Loucy (cell line): ENCODE data around the gene LHFPL3.

Experiments
- H2AFZ ChIP-seq: fragments of 200-600 bp; sonication (generic); 2 replicates; pipeline ENCODE4 v1.6.0; 2016; ENCODE audit warnings: antibody characterized with exemption, mild to moderate bottlenecking, low read length, moderate library complexity
- H3F3A ChIP-seq: fragments of 200-600 bp; 2 replicates; pipeline ENCODE4 v1.6.0; 2016; ENCODE audit warnings: antibody characterized with exemption, low read depth, mild to moderate bottlenecking
- H3K27me3 ChIP-seq: fragments of 200-600 bp; sonication (generic); 2 replicates; pipeline ENCODE4 v1.6.1; 2014; ENCODE audit warnings: low read length, mild to moderate bottlenecking; ENCODE audit not compliant: insufficient read depth, poor library complexity, severe bottlenecking
- H3K36me3 ChIP-seq: fragments of 200-600 bp; sonication (generic); 2 replicates; pipeline ENCODE4 v1.6.1; 2016; ENCODE audit warnings: low read length; ENCODE audit not compliant: insufficient read depth
- H3K4me1 ChIP-seq: fragments of 200-600 bp; sonication (generic); 2 replicates; pipeline ENCODE4 v1.5.1; 2014; ENCODE audit warnings: low read length, mild to moderate bottlenecking; ENCODE audit not compliant: insufficient read depth, poor library complexity, severe bottlenecking
- H3K4me2 ChIP-seq: fragments of 200-600 bp; sonication (generic); 2 replicates; pipeline ENCODE4 v1.6.0; 2014; ENCODE audit warnings: antibody characterized with exemption, low read length, low read depth, mild to moderate bottlenecking; ENCODE audit not compliant: poor library complexity, severe bottlenecking
- H3K4me3 ChIP-seq: fragments of 200-600 bp; sonication (generic); 2 replicates; pipeline ENCODE4 v1.5.1; 2014; ENCODE audit warnings: low read length, mild to moderate bottlenecking, mixed read lengths; ENCODE audit not compliant: poor library complexity, severe bottlenecking
- H3K79me2 ChIP-seq: fragments of 200-600 bp; sonication (generic); 2 replicates; pipeline ENCODE4 v1.6.1; 2014; ENCODE audit warnings: low read length; ENCODE audit not compliant: insufficient read depth
- H3K9ac ChIP-seq: fragments of 200-600 bp; sonication (generic); 2 replicates; pipeline ENCODE4 v1.6.0; 2014; ENCODE audit warnings: mild to moderate bottlenecking, low read depth, low read length, moderate library complexity; ENCODE audit not compliant: poor library complexity, severe bottlenecking
- H3K9me2 ChIP-seq: fragments of 200-600 bp; sonication (generic); replicated peaks from 2 replicates; pipeline ENCODE4 v1.6.1; 2016; ENCODE audit warnings: low read depth, low read length, mixed read lengths
- H3K9me3 ChIP-seq: fragments of 200-600 bp; sonication (generic); 2 replicates; pipeline ENCODE4 v1.6.1; 2014; ENCODE audit warnings: mild to moderate bottlenecking, antibody characterized with exemption, low read length, low read depth; ENCODE audit not compliant: insufficient read depth
- H4K20me1 ChIP-seq: fragments of 200-600 bp; sonication (generic); 2 replicates; pipeline ENCODE4 v1.6.0; 2014; ENCODE audit warnings: antibody characterized with exemption, low read length, mild to moderate bottlenecking; ENCODE audit not compliant: insufficient read depth, poor library complexity, severe bottlenecking
- EZH2phosphoT487 ChIP-seq: fragments of 200-600 bp; IDR thresholded peaks from 2 replicates; pipeline ENCODE4 v1.6.1; 2018; ENCODE audit warnings: antibody characterized with exemption, mild to moderate bottlenecking, moderate library complexity, borderline replicate concordance
- TF ChIP-seq, protein P1 (sequence below): fragments of 200-600 bp; sonication (generic); conservative IDR thresholded peaks from 2 replicates; pipeline ENCODE4 v1.5.1; 2014; ENCODE audit warnings: mild to moderate bottlenecking, antibody characterized with exemption, low read length

The LHFPL3 gene

DNA sequence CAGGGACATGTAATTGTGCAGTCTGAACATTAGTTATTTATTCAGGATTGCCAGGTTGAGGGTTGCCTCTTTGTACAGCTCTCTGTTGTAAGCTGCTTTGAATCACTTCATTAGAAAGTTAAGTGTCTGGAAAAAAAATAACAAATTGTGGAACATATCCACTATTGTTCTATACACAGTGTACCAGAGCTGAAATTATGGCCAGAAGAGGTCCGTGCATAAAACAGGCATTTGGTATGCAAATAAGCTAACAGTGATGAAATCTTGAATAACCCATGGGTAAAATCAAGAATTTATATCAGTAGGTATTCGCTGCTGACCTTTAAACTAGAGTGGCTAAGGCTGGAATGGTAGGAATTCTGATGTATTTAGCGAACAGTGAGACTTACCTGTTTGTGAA is 152.1 kb downstream of the LHFPL3 start:
- H3K36me3 ChIP-seq = no peaks in the 10 kb centered on the region
- no peak overlapping the region for H3K4me3 ChIP-seq
- H3K9me3 ChIP-seq = no peaks in the 10 kb centered on the region
- H3K9ac ChIP-seq = no peak overlapping the region
- TF ChIP-seq, protein P1, sequence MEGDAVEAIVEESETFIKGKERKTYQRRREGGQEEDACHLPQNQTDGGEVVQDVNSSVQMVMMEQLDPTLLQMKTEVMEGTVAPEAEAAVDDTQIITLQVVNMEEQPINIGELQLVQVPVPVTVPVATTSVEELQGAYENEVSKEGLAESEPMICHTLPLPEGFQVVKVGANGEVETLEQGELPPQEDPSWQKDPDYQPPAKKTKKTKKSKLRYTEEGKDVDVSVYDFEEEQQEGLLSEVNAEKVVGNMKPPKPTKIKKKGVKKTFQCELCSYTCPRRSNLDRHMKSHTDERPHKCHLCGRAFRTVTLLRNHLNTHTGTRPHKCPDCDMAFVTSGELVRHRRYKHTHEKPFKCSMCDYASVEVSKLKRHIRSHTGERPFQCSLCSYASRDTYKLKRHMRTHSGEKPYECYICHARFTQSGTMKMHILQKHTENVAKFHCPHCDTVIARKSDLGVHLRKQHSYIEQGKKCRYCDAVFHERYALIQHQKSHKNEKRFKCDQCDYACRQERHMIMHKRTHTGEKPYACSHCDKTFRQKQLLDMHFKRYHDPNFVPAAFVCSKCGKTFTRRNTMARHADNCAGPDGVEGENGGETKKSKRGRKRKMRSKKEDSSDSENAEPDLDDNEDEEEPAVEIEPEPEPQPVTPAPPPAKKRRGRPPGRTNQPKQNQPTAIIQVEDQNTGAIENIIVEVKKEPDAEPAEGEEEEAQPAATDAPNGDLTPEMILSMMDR = no peak
- no peak for TF ChIP-seq EZH2phosphoT487
- no peak overlapping the region for H3K4me2 ChIP-seq
- no peaks in the 10 kb centered on the region for H3K79me2 ChIP-seq
- H2AFZ ChIP-seq = no peak overlapping the region
- H3K9me2 ChIP-seq = no peaks in the 10 kb centered on the region
- no peaks in the 10 kb centered on the region for H4K20me1 ChIP-seq
- H3F3A ChIP-seq = no peaks in the 10 kb centered on the region
- H3K27me3 ChIP-seq = no peaks in the 10 kb centered on the region
- no peaks in the 10 kb centered on the region for H3K4me1 ChIP-seq

DNA sequence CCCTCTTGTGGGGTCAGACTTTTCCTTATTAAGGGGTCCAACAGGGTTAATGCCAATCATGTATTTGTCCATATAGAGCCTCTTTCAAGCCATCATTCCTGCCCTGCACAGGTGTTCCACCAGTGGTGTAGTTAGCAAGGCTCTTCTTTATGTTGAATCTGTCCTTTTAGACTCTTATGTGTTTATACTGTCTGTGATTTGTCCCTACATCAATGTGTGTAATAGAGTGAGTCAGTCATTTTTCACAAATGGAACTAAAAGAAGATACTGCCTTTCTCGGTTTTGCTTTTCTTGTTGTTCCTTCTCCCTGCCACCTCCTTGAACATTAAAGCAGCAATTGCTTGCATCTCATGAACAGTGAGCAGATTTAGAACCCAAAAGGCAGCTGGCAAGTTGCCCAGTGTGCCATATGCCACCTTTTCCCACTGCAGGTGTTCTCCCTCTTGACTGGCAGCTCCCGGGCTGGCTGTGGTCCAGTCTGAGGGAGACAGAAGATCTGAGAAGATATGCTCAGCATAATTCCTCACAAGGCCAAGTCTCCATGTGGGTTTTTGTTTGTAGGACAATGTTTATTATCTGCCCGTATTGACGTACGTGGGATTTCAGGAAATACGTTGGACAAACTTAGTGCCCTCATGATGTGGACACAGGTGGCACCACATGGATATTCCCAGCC is 154.1 kb downstream of the LHFPL3 start:
- H2AFZ ChIP-seq = no peak overlapping the region
- no peaks in the 10 kb centered on the region for H3K9me2 ChIP-seq
- H3K4me3 ChIP-seq = no peak overlapping the region
- H3K79me2 ChIP-seq = no peaks in the 10 kb centered on the region
- H3K9ac ChIP-seq = no peak overlapping the region
- no peaks in the 10 kb centered on the region for H3F3A ChIP-seq
- no peaks in the 10 kb centered on the region for H4K20me1 ChIP-seq
- H3K36me3 ChIP-seq = no peaks in the 10 kb centered on the region
- H3K4me2 ChIP-seq = no peak overlapping the region
- no peaks in the 10 kb centered on the region for H3K9me3 ChIP-seq
- TF ChIP-seq, protein P1 = no peak
- no peak for TF ChIP-seq EZH2phosphoT487
- H3K4me1 ChIP-seq = no peaks in the 10 kb centered on the region
- H3K27me3 ChIP-seq = no peaks in the 10 kb centered on the region

DNA sequence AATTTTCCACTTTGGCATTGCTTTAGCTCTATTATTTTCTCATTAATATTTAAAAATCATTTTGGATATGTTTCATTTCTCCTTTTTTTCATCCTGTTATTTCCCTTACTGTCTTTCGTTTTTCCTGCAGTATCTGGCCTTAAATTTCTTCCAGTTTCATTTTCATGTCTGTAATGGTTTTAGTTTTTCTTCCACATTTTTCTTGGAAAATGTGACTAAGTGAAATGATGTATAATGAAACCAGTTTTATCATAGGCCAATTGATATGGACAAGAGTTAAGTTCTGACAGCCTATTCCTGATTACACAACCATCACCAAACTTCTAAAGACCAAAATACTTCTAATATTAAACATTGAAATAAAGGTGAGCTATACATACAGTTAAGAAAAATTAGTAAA is 158.5 kb downstream of the LHFPL3 start:
- no peak overlapping the region for H3K4me3 ChIP-seq

More for the DNA sequence above, 158.5 kb downstream of the LHFPL3 start:
- H3K9me3 ChIP-seq = no peaks in the 10 kb centered on the region
- TF ChIP-seq, protein P1 = no peak
- TF ChIP-seq EZH2phosphoT487 = no peak
- H3K4me1 ChIP-seq = no peaks in the 10 kb centered on the region
- H2AFZ ChIP-seq = no peak overlapping the region
- no peaks in the 10 kb centered on the region for H4K20me1 ChIP-seq
- H3K79me2 ChIP-seq = no peaks in the 10 kb centered on the region
- 0 out of 2 replicates have a peak, but pooled peaks cover under 1% of the 10 kb centered on the region for H3K9me2 ChIP-seq
- H3F3A ChIP-seq = no peaks in the 10 kb centered on the region
- no peaks in the 10 kb centered on the region for H3K36me3 ChIP-seq
- no peaks in the 10 kb centered on the region for H3K27me3 ChIP-seq
- H3K9ac ChIP-seq = no peak overlapping the region
- no peak overlapping the region for H3K4me2 ChIP-seq
